Activated gamma-delta T cell treated with Interleukin-2 at 50 U/mL for 16 hours (primary cell): ENCODE data around the gene AP1S1.
A peak's percentile ranks its signal among the peaks of the same experiment; 100 is the strongest.
"Not testable (repeated sequence)": the region's sequence is repeated elsewhere in the genome, so short reads cannot be mapped to it uniquely, and the experiment has no call there.

Experiments
- DNase-seq: peaks from one replicate; pipeline ENCODE4 v3.0.0-alpha.2; 2020

Gene AP1S1

GRCh38 chr7:101125989-101126650 is 28.2 kb upstream of the AP1S1 start:
- DNase-seq: no peak

DNA sequence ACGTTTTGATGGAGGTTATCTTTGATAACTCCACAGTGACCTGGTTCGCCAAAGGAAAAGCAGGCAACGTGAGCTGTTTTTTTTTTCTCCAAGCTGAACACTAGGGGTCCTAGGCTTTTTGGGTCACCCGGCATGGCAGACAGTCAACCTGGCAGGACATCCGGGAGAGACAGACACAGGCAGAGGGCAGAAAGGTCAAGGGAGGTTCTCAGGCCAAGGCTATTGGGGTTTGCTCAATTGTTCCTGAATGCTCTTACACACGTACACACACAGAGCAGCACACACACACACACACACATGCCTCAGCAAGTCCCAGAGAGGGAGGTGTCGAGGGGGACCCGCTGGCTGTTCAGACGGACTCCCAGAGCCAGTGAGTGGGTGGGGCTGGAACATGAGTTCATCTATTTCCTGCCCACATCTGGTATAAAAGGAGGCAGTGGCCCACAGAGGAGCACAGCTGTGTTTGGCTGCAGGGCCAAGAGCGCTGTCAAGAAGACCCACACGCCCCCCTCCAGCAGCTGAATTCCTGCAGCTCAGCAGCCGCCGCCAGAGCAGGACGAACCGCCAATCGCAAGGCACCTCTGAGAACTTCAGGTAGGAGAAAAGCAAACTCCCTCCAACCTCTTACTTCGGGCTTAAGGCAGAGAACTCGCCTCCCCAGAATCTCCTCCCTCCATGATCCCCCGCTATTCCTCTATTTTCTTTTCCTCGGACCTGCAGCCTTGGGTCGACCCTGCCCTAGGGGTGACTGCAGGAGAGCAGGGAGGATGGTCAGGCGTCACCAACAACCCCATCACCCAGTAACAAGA is 27.4 kb upstream of the AP1S1 start, which contains the start of gene SERPINE1:
TSS of gene SERPINE1 (plus strand) at position 454 of the 809 bp plus-strand sequence. CDS start 1,290 bp downstream, outside the sequence.
- peak; percentile 68 for DNase-seq

DNA sequence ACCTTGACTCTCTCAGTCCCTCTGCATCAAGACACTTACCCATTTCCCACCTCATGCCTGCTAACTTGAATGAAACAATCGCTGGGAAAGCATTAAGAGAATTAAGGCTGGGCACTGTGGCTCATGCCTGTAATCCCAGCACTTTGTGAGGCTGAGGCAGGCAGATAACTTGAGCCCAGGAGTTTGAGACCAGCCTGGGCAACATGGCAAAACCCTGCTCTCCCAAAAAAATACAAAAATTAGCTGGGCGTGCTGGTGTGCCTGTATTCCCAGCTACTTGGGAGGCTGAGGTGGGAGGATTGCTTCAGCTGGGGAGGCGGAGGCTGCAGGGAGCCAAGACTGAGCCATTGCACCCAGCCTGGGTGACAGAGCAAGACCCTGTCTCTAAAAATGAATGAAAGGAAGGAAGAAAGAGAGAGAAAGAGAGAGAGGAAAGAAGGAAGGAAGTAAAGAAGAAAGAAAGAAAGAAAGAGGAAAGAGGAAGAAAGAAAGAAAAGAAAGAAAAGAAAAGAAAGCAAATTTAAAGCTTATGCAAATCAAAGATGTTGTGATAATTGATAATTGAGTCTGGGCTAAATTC is 26.7 kb upstream of the AP1S1 start:
- DNase-seq: no peak

- no peak for DNase-seq
Measured at GRCh38 chr7:101128040-101128834, 26.0 kb upstream of the AP1S1 start.

GRCh38 chr7:101129603-101130117 is 24.6 kb upstream of the AP1S1 start:
- DNase-seq: no peak

GRCh38 chr7:101132626-101133600 is 21.4 kb upstream of the AP1S1 start:
- not testable (repeated sequence) for DNase-seq

GRCh38 chr7:101133621-101134398 is 20.5 kb upstream of the AP1S1 start:
- DNase-seq: no peak

DNA sequence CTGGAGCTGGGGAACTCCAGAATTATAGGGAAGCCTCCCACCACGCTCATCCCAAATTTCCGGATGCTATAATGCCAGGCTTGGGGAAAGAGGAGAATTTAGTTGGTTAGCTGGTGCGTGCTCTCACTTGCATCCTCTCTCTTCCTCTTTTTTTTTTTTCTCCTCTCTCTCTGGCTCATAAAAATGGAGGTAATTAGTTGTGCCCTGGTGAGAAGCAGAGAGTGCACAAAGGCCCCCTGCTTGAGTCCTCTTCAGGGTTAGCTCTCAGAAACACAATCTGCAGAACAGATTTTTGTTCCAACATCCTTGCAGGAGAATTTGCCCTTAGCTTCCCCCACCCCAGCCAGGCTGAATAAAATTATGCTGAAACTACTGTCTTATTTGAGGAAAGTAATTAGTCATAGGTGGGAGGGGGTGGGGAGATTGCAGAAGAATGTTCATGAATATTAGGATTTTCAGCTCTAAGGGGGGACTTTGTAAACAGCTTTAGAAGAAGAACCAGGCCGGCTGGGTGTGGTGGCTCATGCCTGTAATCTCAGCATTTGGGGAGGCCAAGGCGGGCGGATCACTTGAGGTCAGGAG is 19.8 kb upstream of the AP1S1 start:
- no peak for DNase-seq

DNA sequence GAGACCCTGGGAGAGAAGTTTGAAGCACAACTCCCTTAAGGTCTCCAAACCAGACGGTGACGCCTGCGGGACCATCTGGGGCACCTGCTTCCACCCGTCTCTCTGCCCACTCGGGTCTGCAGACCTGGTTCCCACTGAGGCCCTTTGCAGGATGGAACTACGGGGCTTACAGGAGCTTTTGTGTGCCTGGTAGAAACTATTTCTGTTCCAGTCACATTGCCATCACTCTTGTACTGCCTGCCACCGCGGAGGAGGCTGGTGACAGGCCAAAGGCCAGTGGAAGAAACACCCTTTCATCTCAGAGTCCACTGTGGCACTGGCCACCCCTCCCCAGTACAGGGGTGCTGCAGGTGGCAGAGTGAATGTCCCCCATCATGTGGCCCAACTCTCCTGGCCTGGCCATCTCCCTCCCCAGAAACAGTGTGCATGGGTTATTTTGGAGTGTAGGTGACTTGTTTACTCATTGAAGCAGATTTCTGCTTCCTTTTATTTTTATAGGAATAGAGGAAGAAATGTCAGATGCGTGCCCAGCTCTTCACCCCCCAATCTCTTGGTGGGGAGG is 16.5 kb upstream of the AP1S1 start:
- DNase-seq: no peak

DNA sequence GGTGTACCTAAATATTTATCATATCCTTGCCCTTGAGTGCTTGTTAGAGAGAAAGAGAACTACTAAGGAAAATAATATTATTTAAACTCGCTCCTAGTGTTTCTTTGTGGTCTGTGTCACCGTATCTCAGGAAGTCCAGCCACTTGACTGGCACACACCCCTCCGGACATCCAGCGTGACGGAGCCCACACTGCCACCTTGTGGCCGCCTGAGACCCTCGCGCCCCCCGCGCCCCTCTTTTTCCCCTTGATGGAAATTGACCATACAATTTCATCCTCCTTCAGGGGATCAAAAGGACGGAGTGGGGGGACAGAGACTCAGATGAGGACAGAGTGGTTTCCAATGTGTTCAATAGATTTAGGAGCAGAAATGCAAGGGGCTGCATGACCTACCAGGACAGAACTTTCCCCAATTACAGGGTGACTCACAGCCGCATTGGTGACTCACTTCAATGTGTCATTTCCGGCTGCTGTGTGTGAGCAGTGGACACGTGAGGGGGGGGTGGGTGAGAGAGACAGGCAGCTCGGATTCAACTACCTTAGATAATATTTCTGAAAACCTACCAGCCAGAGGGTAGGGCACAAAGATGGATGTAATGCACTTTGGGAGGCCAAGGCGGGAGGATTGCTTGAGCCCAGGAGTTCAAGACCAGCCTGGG is 15.9 kb upstream of the AP1S1 start:
- DNase-seq: peak; percentile 87

DNA sequence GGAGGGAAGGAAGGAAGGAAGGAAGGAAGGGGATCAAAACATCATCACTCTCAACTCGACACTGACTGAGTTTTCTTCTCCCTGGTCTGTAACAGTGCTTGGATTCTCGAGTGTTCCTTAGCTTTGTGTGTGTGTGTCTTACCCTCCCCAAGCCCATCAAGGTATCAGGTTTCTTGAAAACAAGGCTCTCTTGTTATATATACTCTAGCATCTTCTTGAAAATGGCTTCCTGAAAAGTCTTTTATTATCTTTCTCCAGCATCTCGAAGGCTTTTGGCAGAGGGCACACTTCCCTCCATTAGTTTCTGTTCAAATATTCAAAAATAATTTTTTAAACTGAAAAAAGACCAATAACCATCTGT is 14.0 kb upstream of the AP1S1 start:
- DNase-seq: no peak

- no peak for DNase-seq
Measured at GRCh38 chr7:101140746-101141382, 13.4 kb upstream of the AP1S1 start.

DNA sequence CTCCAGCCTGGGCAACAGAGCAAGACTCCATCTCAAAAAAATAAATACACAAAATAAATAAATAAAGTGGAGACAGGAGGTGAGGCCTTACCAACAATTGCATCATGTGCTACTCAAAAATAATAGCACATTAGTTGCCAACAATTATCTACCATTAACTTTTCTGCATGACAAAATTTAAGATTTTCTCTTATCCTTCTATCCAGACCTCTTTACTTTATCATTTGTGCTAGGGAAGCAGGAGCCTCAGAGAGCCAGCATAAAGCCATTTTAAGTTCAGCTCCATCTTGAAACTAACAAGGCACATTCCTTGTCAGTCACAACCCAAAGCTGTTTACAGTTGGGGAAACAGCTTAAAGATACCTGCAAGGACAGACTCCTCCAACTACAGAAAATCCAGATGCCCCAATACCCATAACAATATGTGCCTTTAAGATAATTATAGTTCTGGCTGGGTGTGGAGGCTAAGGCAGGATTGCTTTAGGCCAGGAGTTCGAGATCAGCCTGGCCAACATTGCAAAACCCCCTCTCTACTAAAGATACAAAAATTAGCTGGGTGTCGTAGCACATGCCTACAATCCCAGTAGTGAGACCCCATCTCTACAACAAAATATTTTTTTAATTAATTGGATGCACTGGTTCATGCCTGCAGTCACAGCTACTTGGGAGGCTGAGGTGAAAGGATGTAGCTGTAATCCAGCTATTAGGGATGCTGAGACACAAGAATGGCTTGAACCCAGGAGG is 2.2 kb upstream of the AP1S1 start:
- DNase-seq: no peak

DNA sequence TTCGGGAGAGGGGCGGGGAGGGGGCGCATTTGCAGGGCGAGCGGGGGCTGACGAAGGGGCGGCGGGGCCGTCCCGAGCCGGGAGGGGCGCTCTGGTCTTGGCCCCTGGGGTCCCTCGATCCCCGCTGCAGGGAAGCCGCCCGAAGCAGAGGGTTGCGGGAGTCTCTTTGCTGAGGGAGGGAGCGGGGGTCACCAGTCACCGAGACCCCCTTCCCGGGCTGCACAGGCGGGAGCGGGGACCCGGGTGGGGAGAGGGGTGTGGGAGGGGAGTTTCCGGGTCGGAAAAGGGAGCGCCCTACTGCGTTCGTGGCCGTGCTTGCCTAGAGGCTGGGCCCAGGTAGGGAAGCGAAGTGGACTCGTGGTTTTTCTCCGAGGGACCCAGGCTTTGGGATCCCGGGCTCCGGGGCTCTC is 422 bp downstream of the AP1S1 start:
- no peak for DNase-seq

GRCh38 chr7:101155303-101155702 is 1.0 kb downstream of the AP1S1 start:
- no peak for DNase-seq

DNA sequence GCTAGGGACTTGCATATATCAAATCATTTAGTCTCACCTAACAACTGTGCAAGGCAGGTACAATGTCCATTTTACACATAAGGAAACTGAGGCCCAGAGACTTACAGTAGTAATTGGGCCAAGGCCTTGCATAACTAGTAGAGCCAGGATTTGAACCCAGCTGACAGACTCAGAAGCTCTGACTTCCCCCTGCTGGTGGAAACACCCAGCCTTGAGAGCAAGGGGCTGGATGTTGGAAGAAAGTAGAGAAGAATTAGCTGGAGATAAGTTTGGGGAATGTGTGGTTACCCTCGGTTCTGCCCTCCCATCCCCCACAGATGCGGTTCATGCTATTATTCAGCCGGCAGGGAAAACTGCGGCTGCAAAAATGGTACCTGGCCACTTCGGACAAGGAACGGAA is 2.0 kb downstream of the AP1S1 start:
- DNase-seq: no peak

GRCh38 chr7:101156866-101157589 is 2.8 kb downstream of the AP1S1 start:
- no peak for DNase-seq
